Activated naive CD8-positive, alpha-beta T cell treated with anti-CD3 and anti-CD28 coated beads, Interleukin-2, amount 50 U/mL, for 24 hours (primary cell): Measurements from ENCODE around the gene VWC2.

Experiments
- ATAC-seq: fragments of 150-1000 bp; cut with Tn5 transposase; one replicate; pipeline ENCODE4 v1.10.0; 2021
- DNase-seq: peaks from one replicate; pipeline ENCODE4 v3.0.0; 2021
- H3K27ac Mint-ChIP-seq: one replicate; pipeline ENCODE4 v1.8.0; 2021; ENCODE audit warnings: mild to moderate bottlenecking, mixed read lengths
- H3K27me3 Mint-ChIP-seq: one replicate; pipeline ENCODE4 v1.8.0; 2021; ENCODE audit warnings: mixed read lengths
- H3K36me3 Mint-ChIP-seq: one replicate; pipeline ENCODE4 v1.8.0; 2021; ENCODE audit warnings: low read depth, mixed read lengths
- H3K4me1 Mint-ChIP-seq: one replicate; pipeline ENCODE4 v1.8.0; 2021; ENCODE audit warnings: mixed read lengths
- H3K4me3 Mint-ChIP-seq: one replicate; pipeline ENCODE4 v1.8.0; 2021; ENCODE audit warnings: mild to moderate bottlenecking, moderate library complexity, mixed read lengths
- H3K9me3 Mint-ChIP-seq: one replicate; pipeline ENCODE4 v1.8.0; 2021; ENCODE audit warnings: mixed read lengths

The VWC2 gene

GRCh38 chr7:49894543-49894942 lies 121.1 kb downstream of the VWC2 start:
- Mint-ChIP-seq H3K4me1 (no peaks in the 10 kb centered on the region), H3K27me3 (peaks cover 6% of the 10 kb centered on the region)
- ATAC-seq, result no peak

DNA sequence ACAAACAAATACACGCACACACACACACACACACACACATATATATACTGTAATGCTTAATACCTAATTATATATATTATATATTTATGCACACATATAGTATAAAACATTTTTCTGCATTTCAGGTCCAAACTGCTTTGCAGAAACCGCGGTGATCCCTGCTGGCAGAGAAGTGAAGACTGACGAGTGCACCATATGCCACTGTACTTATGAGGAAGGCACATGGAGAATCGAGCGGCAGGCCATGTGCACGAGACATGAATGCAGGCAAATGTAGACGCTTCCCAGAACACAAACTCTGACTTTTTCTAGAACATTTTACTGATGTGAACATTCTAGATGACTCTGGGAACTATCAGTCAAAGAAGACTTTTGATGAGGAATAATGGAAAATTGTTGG lies 138.5 kb downstream of the VWC2 start:
- ATAC-seq (no peak), DNase-seq (no peak)
- Mint-ChIP-seq H3K27ac (no peak overlapping the region), H3K4me1 (no peaks in the 10 kb centered on the region), H3K9me3 (peaks cover under 1% of the 10 kb centered on the region), H3K27me3 (no peaks in the 10 kb centered on the region), H3K4me3 (no peak overlapping the region), H3K36me3 (no peaks in the 10 kb centered on the region)

More at GRCh38 chr7:49894543-49894942, 121.1 kb downstream of the VWC2 start:
- DNase-seq, result no peak
- Mint-ChIP-seq H3K4me3 (no peak overlapping the region), H3K27ac (no peak overlapping the region), H3K9me3 (no peaks in the 10 kb centered on the region), H3K36me3 (no peaks in the 10 kb centered on the region)

GRCh38 chr7:49926720-49927119 lies 153.3 kb downstream of the VWC2 start:
- H3K9me3 Mint-ChIP-seq, result peaks cover 15% of the 10 kb centered on the region
- no peak overlapping the region for H3K4me3 Mint-ChIP-seq
- H3K36me3 Mint-ChIP-seq, result peaks cover 1% of the 10 kb centered on the region

DNA sequence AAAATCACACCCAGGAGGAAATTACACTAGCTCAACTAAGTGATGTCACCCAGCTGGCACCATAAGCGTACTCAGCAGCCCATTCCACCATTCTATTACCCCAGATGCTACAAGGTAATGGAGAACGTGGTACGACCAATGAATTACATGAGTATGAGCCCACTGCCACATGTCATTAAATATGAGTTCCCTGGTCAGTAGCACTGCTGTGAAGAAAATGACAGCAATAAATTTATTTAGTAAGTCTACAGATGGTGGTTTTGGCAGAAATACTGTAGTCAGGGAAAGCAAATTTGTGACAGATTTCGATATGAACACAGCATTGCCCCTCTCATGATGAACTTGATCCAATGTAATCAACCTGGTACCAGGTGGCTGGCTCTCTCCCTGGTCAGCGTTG lies 154.2 kb downstream of the VWC2 start:
- H3K27ac Mint-ChIP-seq, result no peak overlapping the region

More at GRCh38 chr7:49926720-49927119, 153.3 kb downstream of the VWC2 start:
- no peak for DNase-seq
- H3K4me1 Mint-ChIP-seq, result no peaks in the 10 kb centered on the region
- no peaks in the 10 kb centered on the region for H3K27me3 Mint-ChIP-seq
- no peak overlapping the region for H3K27ac Mint-ChIP-seq
- ATAC-seq, result no peak

DNA sequence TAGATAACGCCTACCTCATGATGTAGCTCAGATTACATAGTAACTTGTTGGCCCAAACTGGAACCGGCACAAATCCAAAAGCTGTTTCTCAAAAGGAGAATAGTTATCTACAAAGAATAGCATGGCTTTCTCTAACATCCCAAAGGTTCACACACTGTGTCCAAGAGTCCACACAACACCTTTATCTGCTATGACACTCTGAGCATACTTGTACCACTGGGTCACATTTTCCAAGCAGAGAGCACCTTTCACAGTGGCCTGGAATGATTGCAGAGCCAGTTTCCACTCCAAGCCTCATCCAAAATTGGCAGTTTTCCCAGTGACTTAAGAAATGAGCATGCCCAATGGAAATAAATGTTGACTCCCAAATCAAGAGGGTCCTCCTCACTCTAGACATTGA lies 155.3 kb downstream of the VWC2 start:
- Mint-ChIP-seq H3K9me3 (peaks cover 25% of the 10 kb centered on the region), H3K4me1 (no peaks in the 10 kb centered on the region), H3K27ac (no peak overlapping the region), H3K27me3 (no peaks in the 10 kb centered on the region), H3K36me3 (peaks cover 3% of the 10 kb centered on the region), H3K4me3 (no peak overlapping the region)
- ATAC-seq (no peak), DNase-seq (no peak)

More for the DNA sequence above, 154.2 kb downstream of the VWC2 start:
- no peaks in the 10 kb centered on the region for H3K4me1 Mint-ChIP-seq
- H3K4me3 Mint-ChIP-seq, result no peak overlapping the region
- H3K27me3 Mint-ChIP-seq, result no peaks in the 10 kb centered on the region
- no peak for ATAC-seq
- no peak for DNase-seq
- H3K9me3 Mint-ChIP-seq, result peaks cover 22% of the 10 kb centered on the region
- peaks cover 1% of the 10 kb centered on the region for H3K36me3 Mint-ChIP-seq

DNA sequence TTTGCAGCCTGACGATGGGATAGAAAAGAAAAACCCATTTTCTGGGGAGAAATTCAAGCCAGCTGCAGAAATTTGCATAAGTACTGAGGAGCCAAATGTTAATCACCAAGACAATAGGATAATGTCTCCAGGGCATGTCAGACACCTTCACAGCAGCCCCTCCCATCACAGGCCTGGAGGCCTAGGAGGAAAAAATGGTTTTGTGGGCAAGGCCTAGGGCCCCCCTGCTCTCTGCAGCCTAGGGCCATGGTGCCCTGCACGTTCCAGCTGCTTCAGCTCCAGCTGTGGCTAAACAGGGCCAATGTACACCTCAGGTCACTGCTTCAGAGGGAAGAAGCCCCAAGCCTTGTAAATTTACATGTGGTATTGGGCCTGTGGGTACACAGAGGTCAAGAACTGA lies 158.2 kb downstream of the VWC2 start:
- peaks cover 25% of the 10 kb centered on the region for H3K9me3 Mint-ChIP-seq
- H3K4me1 Mint-ChIP-seq, result no peaks in the 10 kb centered on the region
- no peak overlapping the region for H3K4me3 Mint-ChIP-seq
- peaks cover 2% of the 10 kb centered on the region for H3K27me3 Mint-ChIP-seq
- H3K27ac Mint-ChIP-seq, result no peak overlapping the region
- ATAC-seq (no peak), DNase-seq (no peak)
- peaks cover 3% of the 10 kb centered on the region for H3K36me3 Mint-ChIP-seq

DNA sequence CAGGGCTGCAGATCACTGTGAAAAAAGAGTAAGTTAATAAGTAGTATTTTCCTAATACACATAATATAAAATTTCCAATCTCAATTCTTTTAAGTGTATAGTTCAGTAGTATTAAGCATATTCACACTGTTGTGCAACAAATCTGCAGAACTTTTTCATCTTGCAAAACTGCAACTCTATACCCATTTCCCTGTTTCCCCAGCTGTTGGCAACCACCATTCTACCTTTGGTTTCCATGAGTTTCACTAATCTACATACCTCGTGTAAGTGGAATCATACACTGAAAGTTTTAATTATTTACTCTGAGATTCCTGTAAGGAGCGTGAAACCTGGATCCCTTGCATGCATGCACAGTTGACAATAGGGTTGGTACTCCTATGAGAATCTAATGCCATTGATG lies 164.2 kb downstream of the VWC2 start:
- Mint-ChIP-seq H3K36me3 (peaks cover 2% of the 10 kb centered on the region), H3K4me1 (no peaks in the 10 kb centered on the region), H3K4me3 (no peak overlapping the region), H3K27ac (no peak overlapping the region), H3K27me3 (peaks cover 2% of the 10 kb centered on the region), H3K9me3 (peaks cover 3% of the 10 kb centered on the region)
- DNase-seq (no peak), ATAC-seq (no peak)
